GM19023 (cell line): ENCODE measurements around the gene SLC2A4RG.

Source experiments
- ATAC-seq: cut with Tn5 transposase; IDR thresholded peaks from one replicate; pipeline ENCODE4 v1.9.1; 2021; ENCODE audit warnings: mild to moderate bottlenecking, moderate library complexity; ENCODE audit not compliant: unreplicated experiment

Gene SLC2A4RG

DNA sequence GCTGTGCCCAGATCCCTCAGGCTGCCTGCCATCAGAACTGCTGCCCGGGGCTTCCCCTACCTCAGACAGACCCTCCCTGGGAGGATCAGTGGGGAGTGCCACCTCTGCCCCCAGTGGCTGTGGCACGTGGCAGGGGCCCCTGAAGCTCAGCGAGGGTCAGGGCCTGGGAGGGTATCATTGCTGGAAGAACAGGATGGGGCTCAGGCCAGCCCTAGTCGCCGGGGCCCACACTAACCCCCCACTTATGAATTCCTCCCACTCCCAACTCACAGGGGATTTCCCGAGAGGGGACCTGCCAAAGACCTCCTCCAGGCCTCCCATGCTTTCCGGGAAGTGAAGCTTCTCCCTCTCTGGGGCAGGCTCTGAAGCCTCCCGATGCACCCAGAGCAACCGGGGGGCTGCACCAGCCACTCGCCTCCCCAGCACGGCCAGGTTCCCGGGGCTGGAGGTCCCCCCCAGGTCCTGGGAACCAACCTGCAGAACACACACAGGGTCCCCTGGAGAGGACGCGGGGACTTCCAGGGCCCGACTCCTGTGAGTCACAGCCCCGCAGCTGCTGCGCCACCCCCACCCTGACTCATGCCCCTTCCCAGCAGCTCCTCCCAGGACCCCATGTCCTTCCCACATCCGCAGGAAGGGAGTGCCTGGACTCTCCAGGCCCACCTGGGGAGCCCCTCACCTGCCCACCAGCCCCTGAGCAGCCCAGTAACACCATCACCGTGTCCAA, 40.7 kb upstream of the SLC2A4RG start:
- no peak for ATAC-seq

DNA sequence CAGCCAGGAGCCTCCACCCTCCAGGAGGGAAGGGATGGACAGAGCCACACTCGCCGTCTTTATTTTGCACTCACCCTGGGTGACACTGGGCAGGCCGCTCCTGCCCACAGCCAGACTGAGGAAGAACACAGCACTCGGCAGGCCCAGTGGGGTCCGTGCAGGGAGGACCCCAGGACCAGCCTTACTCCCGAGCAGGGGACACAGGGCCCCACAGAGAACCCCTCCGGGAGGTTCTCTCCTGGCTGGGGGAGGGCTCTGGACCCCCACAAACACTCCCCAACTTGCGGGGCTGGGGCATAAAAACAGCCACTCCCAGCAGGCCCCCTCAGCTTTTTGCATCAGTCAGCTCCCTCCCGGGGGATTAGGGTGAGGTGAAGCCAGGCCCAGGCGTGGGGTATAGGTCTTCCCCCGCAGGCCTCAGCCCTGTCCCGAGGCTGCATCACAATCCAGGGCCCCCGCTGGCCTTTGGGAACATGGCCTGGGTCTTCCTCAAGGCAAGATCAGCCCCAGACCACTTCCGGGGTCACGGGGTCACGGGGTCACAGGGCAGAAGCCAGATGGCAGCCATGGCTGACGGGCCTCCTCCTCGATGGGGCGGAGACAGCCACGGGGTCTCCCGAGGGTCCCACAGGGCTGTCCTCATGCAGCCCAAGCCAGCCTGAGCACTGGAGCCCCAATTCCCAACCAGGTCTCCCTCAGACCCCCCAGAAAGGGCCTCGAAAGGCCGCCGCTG, 39.9 kb upstream of the SLC2A4RG start:
- ATAC-seq = no peak

DNA sequence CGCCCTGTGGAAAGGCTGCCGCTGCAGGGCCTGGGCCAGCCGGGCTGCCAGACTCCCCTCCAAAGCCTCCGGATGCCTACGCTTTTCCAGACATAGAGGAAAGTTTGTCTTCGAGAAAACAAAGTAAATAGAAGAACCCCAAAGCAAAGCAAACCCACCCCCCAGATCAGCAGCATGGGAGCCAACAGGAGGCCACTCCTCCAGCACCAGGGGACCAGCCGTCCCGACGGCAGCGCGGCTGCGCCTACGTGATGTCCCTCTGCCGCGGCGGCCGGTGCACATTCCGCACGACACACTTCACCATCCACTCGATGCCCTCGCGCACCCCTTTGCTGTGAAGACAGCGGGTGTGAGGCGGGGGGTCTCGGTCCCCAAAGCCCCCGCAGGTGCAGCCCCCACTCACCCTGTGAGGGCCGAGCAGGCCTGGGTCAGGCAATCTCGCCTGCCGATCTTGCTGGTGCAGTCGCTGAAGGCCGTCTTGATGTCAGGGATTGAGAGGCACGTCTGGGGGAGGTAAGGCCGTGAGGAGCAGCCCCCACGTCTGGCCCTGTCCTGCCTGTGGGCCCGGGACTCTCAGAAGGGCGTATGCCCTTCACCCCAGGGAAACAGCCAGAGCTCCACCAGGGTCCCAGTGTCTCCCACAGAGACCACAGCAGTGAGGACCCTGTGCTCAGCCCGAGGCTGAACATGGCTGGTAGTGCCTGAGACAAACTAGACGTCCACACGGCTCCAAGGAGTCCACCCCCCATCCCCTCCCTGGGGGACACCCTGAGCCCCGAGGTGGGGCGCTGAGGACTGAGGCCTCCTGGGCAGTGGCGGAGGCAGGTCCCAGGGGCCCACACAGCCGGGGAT, 39.2 kb upstream of the SLC2A4RG start:
- no peak for ATAC-seq

DNA sequence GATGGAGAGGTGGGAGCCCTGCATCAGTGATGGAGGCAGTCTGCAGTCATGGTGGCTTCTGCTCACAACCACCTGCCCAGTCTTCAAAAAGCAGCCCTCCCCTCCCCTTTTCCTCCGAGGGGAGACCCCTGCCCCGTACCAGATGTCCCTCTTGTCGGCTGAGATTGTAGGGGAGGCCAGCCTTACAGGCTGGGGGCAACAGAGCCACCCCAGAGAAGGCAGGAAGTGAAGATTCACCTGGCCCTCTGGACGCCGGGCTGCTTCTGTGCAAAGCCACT, 38.6 kb upstream of the SLC2A4RG start:
- ATAC-seq = no peak

DNA sequence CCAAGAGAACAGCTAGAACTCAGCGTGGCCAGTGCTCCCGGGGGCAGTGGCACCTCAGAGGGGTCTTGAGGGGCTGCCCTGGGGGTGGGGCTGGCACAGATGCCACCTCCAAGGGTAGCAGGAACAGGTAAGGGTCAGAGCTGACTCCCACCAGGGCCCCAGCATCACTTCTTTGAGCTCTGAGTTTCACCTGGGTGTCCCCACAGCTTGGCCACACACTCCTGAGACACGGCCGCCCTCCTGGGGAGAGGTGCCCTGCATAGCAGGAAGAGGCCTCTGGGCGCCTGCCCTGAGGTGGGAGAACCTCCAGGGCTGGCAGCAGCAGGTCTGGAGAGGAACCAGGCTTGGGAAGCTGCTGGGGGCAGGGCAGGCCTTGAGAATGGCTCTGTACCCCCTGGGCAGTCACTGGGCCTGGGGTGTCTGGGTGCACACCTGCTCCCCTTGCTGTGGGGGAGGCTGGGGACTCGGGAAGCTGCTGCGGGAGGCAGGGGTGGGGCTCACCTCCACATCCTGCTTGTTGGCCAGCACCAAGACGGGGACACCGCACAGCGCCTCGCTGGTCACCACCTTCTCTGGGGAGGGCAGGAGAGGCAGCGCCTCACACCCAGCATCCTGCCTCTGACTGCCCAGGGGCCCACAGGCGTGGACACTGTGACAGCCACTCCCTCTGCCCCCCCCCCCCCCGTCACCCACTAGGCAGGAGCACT, 38.1 kb upstream of the SLC2A4RG start:
- no peak for ATAC-seq

DNA sequence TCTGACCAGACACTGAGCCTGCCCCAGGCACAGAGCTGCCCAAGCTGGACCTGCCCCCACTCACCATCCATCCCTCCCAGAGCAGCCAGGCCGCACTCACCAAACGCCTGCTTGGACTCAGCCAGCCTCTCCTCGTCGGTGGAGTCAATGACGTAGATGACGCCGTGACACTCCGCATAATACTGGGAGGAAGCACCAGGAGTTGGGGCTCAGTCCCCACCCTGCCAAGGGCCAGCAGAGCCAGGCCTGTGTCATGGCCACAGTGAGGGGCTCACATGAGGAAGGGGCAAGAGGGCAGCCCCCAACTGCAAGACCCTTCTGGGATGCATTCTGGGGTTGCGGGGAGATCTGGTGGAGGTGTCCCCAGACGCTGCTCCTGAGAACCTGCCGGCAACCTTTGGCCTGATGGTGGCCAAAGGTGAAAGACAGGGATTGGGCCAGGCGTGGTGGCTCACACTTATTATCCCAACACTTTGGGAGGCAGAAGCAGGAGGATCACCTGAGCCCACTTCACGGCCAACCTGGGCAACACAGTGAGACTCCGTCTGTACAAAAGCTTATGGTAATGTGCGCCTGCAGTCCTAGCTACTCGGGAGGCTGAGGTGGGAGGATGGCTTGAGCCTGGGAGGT, 37.4 kb upstream of the SLC2A4RG start:
- no peak for ATAC-seq

DNA sequence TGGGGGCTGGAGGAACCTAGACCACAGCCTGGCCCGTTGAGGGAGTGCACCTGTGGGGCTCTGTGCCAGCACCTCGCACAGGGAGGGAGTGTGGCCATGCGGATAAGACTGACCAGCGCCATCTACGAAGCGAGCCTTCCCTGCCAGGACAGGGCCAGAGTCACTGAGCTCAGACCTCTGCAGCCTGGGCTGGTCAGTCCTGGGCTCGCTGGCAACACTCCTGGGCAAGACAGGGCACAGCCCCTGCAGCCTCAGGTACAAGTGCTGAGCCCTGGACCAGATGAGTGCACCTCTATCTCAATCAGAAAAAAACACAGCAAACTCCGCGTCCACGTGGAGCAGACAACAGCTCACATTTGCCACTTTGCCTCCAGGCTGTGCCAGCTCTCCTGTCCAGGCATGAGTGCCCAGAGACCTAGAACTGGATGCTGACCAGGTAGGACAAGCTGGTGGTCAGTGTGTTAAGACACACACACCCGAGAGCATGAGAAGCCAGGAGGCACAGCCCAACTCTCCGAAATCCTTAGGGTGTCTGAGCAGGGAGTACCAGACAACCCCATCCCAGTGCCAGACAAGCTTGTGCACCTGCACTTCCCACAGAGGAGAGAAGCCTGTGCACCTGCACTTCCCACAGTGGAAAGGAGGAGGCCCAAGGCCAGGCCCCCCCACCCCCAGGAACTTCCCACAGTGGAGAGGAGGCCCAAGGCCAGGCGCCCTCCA, 36.7 kb upstream of the SLC2A4RG start:
- ATAC-seq = no peak

DNA sequence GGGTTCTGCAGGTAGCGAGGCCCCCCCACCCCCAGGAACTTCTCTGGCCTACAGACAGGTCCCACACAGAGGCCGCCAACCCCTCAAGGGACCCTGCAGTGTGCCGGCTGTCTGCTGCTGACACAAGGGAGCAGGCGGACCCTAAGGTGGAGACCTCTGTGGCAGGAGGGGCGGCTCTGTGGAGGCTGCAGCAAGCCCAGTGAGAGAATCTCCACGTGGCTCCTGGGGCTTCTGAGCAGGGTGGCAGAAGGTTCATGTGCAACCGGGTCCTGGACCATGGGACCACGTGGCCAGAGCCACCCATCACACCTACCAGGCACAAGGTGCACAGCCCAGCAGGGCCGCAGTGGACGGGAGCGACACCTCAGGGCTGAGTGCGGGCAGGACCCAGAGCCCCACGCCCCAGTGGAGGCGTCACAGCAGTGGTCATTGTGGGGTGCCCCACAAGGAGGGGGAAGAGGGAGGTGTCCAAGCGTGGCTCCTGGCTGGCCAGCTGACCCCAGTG, 36.1 kb upstream of the SLC2A4RG start:
- ATAC-seq = no peak

DNA sequence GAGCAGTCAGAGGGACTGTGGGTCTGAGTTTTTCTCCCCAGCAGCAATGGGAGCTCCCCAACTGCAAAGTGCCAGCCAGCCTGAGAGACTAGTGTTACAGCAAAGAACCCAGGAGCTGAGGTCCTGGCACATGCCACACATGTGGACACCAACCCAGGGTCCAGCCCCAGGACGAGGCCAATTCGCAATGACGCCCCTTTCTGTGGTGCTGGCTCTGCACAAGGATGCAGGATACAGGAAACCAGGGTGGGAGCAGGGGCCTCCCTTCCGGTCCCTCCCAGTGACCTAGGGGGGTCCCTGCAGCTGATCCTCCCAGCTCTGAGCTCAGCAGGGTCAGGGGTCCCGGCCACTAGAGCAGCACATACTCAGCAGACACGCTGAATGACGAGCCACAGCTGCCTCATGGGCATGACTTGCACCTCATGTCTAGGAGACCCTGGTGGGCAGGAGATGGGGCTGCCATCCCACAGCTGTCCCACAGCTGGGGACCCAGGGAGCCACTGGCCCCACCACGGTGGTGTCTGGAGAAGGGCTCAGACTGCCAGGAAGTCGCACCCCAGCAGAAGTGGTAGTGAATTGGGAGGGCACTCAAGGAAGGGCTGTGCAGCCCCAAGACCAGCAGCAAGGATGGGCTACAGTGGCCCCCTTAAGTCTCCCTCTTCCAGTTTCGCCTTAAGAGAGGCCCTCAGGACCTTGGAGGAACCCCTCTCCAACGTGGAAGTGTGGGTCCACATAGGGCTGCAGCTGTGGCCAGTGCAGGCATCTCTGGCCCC, 35.4 kb upstream of the SLC2A4RG start:
- ATAC-seq = no peak

DNA sequence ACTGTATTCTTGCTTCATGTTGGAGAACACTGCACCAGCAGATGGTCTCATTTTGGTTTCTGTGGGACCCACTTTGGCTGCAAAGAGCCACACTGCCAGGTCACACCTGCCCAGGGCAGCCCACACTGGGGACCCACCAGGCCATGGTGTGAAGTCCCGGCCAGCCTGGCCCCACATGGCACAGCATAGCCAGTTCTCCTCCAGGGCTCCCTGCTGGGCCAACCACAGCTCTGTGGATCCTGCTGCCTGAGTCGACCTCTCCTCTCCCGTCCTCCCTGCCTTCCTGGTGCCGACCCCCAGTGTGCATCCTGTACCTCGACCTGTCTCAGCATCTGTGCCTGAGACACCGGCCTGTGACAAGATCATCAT, 34.8 kb upstream of the SLC2A4RG start:
- ATAC-seq = no peak

DNA sequence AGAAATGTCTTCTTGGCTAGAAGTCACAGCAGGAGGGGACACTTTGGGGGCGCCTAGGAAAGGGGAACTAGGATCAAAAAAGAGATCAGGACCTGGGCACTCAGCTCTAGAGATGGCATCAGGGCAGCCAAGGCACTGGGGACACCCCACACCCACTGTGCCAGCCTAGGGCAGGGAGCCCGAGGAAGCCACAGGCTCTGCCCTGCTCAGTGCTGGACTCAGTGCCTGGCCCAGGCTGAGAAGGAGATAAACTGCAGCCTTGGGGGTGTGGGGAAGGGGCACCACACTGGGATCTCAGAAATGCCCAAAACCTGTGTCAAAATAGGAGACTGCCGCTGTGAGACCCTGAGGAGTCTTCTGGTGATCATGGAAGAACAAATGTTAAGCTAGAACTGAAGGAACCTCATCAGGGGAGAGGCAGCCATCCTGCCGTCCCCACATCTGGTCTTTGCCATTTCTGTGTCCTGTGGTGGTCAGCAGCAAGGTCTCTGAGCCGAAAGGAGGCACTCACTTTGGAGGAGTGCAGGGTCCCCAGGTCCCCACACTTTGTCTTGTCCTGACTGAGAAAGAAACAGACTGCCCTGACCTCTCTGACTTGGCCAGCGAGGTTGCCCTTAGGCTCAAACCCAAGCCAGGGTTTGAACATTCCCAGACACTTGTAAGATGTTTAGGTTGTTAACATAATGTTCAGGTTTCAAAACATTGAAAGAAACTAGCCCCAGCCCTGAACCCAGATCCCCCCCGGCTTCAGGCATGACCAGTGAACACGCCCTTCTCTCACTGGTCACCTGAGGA, 34.1 kb upstream of the SLC2A4RG start:
- no peak for ATAC-seq

DNA sequence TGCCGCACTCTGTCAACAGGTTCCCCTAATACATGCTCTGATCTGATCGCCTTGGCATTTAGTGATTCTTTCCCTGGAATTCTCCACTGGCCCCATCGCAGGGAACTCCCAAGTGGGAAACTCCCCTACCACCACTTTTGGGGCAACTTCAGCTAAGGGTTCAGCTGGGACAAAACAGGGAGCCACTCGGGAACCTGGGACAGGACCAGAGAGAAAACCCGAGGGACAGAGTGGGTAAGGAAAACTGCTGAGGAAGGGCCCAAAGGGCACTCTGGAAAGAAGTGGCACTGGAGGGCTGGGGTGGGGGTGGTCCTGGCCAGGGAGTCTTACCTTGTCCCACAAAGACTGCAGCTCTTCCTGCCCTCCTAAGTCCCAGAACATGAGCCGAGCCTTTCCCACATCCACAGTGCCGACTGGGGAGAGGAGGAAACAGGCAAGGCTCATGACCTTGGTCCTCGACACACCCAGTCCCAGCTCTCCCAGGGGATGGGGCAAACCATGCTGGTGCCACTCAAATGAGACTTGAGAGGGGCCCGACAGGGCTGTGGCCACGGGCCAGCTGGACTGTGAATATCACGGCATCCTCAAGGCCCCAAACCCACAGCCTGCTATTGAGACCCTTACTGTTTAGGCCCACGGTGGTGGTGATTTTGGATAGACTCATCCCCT, 33.4 kb upstream of the SLC2A4RG start:
- no peak for ATAC-seq

DNA sequence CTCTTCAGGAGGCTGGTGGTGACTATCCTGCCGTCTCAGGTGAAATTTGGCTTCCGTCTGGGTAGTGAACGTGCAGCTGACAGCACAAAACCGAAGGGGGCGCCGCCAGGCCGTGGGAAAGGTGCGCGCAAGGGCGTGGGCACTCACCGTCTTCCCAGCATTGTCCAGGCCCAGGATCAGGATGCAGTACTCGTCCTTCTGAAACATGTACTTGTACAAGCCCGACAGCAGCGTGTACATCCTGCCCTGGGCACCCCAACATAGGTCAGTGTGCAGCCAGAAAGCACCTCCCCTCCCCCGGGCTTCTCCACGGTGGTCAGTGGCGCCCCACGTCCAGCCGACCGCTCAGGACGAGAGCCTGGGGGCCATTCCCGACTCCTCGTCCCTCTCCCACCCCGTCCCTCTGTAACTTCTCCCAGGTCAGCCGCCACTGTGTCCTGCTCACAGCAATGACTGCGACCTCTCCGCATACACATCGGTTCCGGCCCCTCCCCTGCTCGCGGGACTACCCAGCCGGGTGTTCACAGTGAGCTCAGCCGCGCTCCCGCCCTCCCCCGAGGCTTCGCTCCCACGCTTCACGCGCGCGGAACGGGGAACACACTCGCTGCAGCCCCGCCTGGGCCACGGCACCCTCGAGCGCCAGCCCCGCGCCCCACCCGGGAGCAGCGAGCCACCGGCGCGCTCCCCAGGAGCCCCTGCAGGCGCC, 32.6 kb upstream of the SLC2A4RG start:
- peak; percentile 36 for ATAC-seq

DNA sequence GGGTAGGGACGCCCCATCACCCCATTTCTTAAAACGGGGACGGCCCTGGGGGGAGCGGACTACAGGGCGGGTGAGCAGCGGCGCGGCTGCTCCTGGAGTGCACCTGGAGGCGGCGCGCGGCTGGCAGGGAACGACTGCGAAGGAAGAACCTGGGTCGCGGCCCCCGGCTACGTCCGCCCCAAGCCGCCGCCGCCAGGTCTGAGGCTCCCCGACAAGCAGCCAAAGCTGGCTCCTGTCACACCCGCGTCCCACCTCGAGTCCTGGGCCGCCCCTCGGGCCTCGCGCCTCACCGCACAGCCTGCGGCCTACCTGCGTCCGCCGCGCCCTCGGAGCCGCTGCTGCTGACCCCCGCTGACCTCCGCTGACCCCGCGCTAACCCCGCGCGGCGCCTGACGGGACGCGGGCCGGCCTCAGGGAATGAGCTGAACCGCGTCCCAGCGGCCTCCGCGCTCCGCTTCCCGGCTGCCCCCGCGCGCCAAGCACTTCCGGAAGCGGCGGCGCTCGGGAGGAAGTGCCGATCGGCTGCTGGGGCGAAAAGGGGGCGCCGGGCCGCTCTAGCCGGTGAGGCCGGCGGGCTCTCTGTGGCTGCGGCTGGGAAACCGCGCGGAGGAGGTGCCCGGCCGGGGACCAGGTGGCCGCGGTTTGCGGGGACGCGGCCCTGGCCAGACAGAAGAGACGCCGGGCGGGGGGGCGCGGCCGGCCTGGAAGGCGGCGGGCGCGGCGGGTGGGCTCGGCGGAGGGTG, 31.8 kb upstream of the SLC2A4RG start, which contains the start of the genes ARFRP1 and ZGPAT:
Gene ARFRP1 (minus strand): TSS at position 419 of the 743 bp plus-strand sequence. CDS start 885 bp downstream, outside the sequence.
Gene ZGPAT (plus strand): TSS at position 482 of the 743 bp plus-strand sequence. CDS start 542 bp downstream, outside the sequence.
- peak; percentile 71 for ATAC-seq

DNA sequence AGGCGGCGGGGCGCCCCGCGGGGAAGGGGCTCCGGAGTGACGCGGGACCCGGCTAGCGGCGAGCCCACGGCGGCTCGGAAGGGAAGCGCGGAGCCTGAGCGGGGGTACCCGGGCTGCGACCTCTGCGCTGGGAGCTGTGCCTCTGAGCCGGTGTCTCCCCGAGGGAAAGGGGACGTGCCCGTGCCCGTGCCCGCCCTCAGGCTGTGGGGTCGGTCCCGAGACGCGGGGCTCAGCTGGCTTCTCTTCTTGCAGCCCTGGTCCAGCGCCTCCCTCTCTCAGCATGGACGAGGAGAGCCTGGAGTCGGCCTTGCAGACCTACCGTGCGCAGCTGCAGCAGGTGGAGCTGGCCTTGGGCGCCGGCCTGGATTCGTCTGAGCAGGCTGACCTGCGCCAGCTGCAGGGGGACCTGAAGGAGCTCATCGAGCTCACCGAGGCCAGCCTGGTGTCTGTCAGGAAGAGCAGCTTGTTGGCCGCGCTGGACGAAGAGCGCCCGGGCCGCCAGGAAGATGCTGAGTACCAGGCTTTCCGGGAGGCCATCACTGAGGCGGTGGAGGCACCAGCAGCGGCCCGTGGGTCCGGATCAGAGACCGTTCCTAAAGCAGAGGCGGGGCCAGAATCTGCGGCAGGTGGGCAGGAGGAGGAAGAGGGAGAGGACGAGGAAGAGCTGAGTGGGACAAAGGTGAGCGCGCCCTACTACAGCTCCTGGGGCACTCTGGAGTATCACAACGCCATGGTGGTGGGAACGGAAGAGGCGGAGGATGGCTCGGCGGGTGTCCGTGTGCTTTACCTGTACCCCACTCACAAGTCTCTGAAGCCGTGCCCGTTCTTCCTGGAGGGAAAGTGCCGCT, 31.1 kb upstream of the SLC2A4RG start:
- ATAC-seq = peak; percentile 8
